BJ (cell line): ENCODE data around the gene TMEM116. TPM values are rescaled to one million over a fixed set of nuclear protein-coding genes. Genes with fewer than 3 reads are reported as not detected.

Experiments
- CTCF ChIA-PET: fragments of 350-600 bp; formaldehyde crosslinking; extraction: SDS; loops from one replicate; lab custom pipeline; 2021; ENCODE audit warnings: antibody characterized with exemption, inconsistent platforms; lab: Yijun Ruan, JAX
- POLR2A ChIA-PET: fragments of 300-600 bp; sonication (Branson Sonifier 250); formaldehyde crosslinking; extraction: SDS; loops from one replicate; lab custom pipeline; 2021; ENCODE audit warnings: antibody characterized with exemption; lab: Charles Lee
- DNase-seq: peaks from one replicate; pipeline ENCODE4 v3.0.0-alpha.2; 2011; ENCODE audit warnings: low read depth
- H3K27me3 ChIP-seq: 2 replicates; pipeline ENCODE4 v1.6.0; 2011; ENCODE audit warnings: low read length; ENCODE audit not compliant: control insufficient read depth, insufficient read depth
- H3K36me3 ChIP-seq: 2 replicates; pipeline ENCODE4 v1.5.1; 2011; ENCODE audit warnings: low read length; ENCODE audit not compliant: control insufficient read depth, insufficient read depth
- H3K4me3 ChIP-seq: 2 replicates; pipeline ENCODE4 v1.5.1; 2011; ENCODE audit warnings: low read depth, mild to moderate bottlenecking, control low read depth, low read length
- polyA plus RNA-seq: library from polyadenylated mRNA; depleted of rRNA; stranded (reverse); fragments of >200 nt; gene quantifications from 2 replicates; pipeline ENCODE4 v1.2.3, GENCODE V29; 2011
- TF ChIP-seq, protein P1 (sequence below): IDR thresholded peaks from 2 replicates; pipeline ENCODE4 v1.5.1; 2011; ENCODE audit warnings: low read depth, mild to moderate bottlenecking, control low read depth, inconsistent platforms, low read length, moderate library complexity; ENCODE audit not compliant: insufficient read depth

The TMEM116 gene
- polyA plus RNA-seq, 1 experiment = 16.6 TPM

DNA sequence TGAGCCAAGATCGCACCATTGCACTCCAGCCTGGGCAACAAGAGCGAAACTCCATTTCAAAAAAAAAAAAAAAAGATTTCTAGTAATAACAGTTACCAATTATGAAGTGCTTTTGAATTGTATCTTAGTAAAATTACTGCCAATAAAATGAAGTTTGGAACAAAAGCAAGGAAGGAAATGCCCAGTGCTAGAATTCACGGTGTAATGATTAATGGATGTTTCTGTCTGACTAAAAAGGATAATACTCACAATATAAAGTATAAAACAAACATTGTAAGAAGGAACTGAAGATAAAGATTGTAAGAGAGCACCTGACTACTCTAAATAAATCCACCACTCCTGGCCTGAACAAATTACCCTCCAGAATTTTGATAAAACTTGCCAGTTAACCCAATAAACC, 4.0 kb downstream of the TMEM116 start:
- Histone ChIP-seq H3K36me3 (no peaks in the 10 kb centered on the region), H3K27me3 (no peaks in the 10 kb centered on the region), H3K4me3 (no peak overlapping the region)
- POLR2A ChIA-PET = no interaction called here
- TF ChIP-seq, protein P1, sequence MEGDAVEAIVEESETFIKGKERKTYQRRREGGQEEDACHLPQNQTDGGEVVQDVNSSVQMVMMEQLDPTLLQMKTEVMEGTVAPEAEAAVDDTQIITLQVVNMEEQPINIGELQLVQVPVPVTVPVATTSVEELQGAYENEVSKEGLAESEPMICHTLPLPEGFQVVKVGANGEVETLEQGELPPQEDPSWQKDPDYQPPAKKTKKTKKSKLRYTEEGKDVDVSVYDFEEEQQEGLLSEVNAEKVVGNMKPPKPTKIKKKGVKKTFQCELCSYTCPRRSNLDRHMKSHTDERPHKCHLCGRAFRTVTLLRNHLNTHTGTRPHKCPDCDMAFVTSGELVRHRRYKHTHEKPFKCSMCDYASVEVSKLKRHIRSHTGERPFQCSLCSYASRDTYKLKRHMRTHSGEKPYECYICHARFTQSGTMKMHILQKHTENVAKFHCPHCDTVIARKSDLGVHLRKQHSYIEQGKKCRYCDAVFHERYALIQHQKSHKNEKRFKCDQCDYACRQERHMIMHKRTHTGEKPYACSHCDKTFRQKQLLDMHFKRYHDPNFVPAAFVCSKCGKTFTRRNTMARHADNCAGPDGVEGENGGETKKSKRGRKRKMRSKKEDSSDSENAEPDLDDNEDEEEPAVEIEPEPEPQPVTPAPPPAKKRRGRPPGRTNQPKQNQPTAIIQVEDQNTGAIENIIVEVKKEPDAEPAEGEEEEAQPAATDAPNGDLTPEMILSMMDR = no peak
- DNase-seq = no peak
- CTCF ChIA-PET = no interaction called here

DNA sequence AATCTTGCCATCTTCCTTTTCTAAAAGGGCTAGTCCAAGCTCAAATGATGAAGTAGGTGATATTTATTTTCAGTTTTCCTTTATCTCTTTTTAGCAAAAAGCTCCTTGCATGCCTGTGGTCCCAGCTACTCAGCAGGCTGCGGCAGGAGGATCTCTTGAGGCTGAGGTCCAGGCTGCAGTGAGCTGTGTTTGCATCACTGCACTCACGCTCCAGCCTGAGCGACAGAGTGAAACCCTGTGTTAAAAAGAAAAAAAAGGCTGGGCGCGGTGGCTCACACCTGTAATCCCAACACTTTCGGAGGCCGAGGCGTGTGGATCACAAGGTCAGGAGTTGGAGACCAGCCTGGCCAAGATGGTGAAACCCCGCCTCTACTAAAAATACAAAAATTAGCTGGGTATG, 5.0 kb downstream of the TMEM116 start:
- POLR2A ChIA-PET = no interaction called here
- CTCF ChIA-PET = no interaction called here
- Histone ChIP-seq H3K4me3 (no peak overlapping the region), H3K27me3 (no peaks in the 10 kb centered on the region), H3K36me3 (no peaks in the 10 kb centered on the region)
- TF ChIP-seq, protein P1 = no peak
- no peak for DNase-seq

DNA sequence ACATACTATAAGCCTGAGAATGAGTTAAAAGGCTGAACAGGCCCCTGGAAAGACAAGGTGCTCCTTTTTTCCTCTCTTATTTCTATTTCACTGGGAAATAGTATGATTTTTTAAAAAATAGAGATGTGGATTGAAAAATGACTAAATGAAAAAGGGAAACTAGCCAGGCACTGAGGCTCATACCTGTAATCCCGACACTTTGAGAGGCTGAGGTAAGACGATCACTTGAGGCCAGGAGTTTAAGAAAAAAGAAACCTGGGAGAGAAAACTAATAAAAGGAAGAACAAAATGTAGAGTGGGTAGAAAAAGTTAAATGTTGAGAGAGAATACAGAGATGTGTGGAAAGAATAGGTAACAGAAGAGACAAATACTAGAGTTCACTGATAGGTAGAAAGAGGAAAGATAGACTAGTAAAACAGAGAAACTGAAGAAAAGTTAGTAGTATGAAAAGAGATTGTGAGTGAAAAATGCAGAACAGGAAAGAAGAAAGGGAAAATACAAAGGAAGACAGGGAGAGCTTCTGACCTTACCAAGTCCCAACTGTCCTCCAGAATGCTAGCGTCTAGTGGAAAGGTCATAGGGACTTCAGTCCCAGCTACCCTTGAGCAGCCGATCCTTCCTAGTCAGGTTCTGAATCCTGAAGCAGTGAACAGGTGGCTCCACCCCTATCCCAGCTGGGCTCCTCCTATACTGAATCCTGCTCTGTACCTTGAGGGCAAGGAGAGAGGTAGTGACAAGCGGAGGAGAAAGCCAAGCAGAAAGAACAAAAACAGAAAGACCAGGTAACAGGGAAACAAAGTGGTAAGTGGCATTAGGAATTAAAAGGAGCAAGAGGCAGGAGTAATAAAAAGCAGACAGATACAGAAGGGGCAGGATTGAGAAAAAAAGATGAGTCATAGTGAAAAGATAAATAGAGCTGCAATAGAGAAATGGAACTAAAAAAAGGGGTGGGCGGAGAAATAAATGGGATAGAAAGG, 7.3 kb downstream of the TMEM116 start:
- H3K4me3 ChIP-seq = no peak overlapping the region
- no peaks in the 10 kb centered on the region for H3K36me3 ChIP-seq
- no peaks in the 10 kb centered on the region for H3K27me3 ChIP-seq
- TF ChIP-seq, protein P1 = no peak
- ChIA-PET CTCF (interaction anchor here (0.7 kb wide), 1 partner anchor 16 kb away, joined by 3 read pairs; no protein-coding TSS in a partner anchor), POLR2A (no interaction called here)
- DNase-seq = no peak

DNA sequence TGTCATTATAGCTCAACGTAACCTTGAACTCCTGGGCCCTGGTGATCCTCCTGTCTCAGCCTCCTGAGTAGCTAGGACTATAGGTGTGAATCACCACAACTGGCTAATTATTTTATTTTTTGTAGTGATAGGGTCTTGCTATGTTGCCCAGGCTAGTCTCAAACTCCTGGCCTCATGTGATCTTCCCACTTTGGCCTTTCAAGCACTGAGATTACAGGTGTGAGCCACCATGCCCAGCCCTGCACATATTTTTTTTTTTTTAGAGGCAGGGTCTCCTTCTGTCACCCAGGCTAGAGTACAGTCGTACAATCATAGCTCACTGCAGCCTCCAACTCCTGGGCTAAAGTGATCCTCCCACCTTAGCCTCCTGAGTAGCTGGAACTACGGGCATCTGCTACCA, 8.9 kb downstream of the TMEM116 start:
- CTCF ChIA-PET = interaction anchor here (1.6 kb wide), 1 partner anchor 9 kb away, joined by 3 read pairs; the partner anchor contains the start of genes ERP29 and TMEM116
- POLR2A ChIA-PET = no interaction called here
- no peak for DNase-seq

DNA sequence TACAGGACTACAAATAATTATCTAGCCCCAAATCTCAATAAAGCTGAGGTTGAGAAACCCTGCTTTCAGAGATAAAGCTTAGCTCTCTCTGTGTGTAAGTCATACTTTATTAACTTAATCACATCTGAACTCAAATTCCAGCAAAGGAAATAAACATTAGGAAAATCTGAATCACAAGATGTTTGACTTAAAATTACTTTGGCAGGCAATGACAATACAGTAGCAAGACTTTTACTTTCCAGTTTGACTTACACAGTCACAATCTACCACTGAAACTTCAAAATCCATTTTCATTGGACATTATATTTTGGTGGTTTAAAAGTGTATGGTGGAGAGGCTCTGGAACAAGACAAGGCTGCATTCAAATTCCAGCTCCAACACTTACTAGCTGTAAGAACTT, 11.4 kb downstream of the TMEM116 start:
- no peaks in the 10 kb centered on the region for H3K36me3 ChIP-seq
- no peak for DNase-seq
- H3K4me3 ChIP-seq = no peak overlapping the region
- TF ChIP-seq, protein P1 = no peak
- ChIA-PET CTCF (no interaction called here), POLR2A (no interaction called here)
- no peaks in the 10 kb centered on the region for H3K27me3 ChIP-seq

More for the DNA sequence above, 8.9 kb downstream of the TMEM116 start:
- H3K36me3 ChIP-seq = no peaks in the 10 kb centered on the region
- TF ChIP-seq, protein P1 = no peak
- H3K27me3 ChIP-seq = no peaks in the 10 kb centered on the region
- no peak overlapping the region for H3K4me3 ChIP-seq
